ENCODE measurements around the gene PRDX3.

Gene PRDX3

GRCh38 chr10:119183664-119184412 lies 5.2 kb upstream of the PRDX3 start:
- no peak for TF ChIP-seq ZBTB7A (IDR thresholded peaks at IDR 0.05; ENCODE audit: low read depth)
- TF ChIP-seq TAF1 (IDR thresholded peaks at IDR 0.05; ENCODE audit: low read depth), result no peak
- no peak for TF ChIP-seq CREB1 (IDR thresholded peaks at IDR 0.05; ENCODE audit: low read depth)
- TF ChIP-seq CEBPB (IDR thresholded peaks at IDR 0.05), result no peak
- TF ChIP-seq TEAD4 (IDR thresholded peaks at IDR 0.05), result no peak
- no peak for TF ChIP-seq REST (IDR thresholded peaks at IDR 0.05; ENCODE audit: low read depth)
- TF ChIP-seq YY1 (IDR thresholded peaks at IDR 0.05; ENCODE audit: low read depth), result no peak
- TF ChIP-seq MAX (IDR thresholded peaks at IDR 0.05), result no peak
- no peak for TF ChIP-seq USF1 (IDR thresholded peaks at IDR 0.05)
- no peak for TF ChIP-seq NFIC (IDR thresholded peaks at IDR 0.05)
- no peak for TF ChIP-seq EP300 (IDR thresholded peaks at IDR 0.05; ENCODE audit: borderline replicate concordance)
- TF ChIP-seq FOXM1 (IDR thresholded peaks at IDR 0.05; ENCODE audit: borderline replicate concordance, low read depth), result no peak
- TF ChIP-seq TCF12 (IDR thresholded peaks at IDR 0.05; ENCODE audit: low read depth), result no peak
- no peak for TF ChIP-seq EGR1 (IDR thresholded peaks at IDR 0.05)
- no peak for TF ChIP-seq RAD21 (IDR thresholded peaks at IDR 0.05; ENCODE audit: low read depth)

GRCh38 chr10:119177708-119178371 lies 772 bp downstream of the PRDX3 start:
- TF ChIP-seq ZBTB7A (IDR thresholded peaks at IDR 0.05; ENCODE audit: low read depth), result 0 out of 2 replicates have a peak, but pooled peaks have one; percentile 10
- TF ChIP-seq REST (IDR thresholded peaks at IDR 0.05; ENCODE audit: low read depth), result no peak

GRCh38 chr10:119176166-119176565 lies 2.4 kb downstream of the PRDX3 start:
- TF ChIP-seq RAD21 (IDR thresholded peaks at IDR 0.05; ENCODE audit: low read depth), result no peak

GRCh38 chr10:119174109-119174508 lies 4.5 kb downstream of the PRDX3 start:
- TF ChIP-seq NFIC (IDR thresholded peaks at IDR 0.05) (no peak), FOXM1 (IDR thresholded peaks at IDR 0.05; ENCODE audit: borderline replicate concordance, low read depth) (no peak), MAX (IDR thresholded peaks at IDR 0.05) (no peak), YY1 (IDR thresholded peaks at IDR 0.05; ENCODE audit: low read depth) (no peak), REST (IDR thresholded peaks at IDR 0.05; ENCODE audit: low read depth) (no peak), TAF1 (IDR thresholded peaks at IDR 0.05; ENCODE audit: low read depth) (no peak), USF1 (IDR thresholded peaks at IDR 0.05) (no peak), TCF12 (IDR thresholded peaks at IDR 0.05; ENCODE audit: low read depth) (no peak), EGR1 (IDR thresholded peaks at IDR 0.05) (no peak), CEBPB (IDR thresholded peaks at IDR 0.05) (no peak), ZBTB7A (IDR thresholded peaks at IDR 0.05; ENCODE audit: low read depth) (no peak)

GRCh38 chr10:119167041-119167440 lies 11.6 kb downstream of the PRDX3 start:
- TF ChIP-seq NFIC (IDR thresholded peaks at IDR 0.05) (no peak), RAD21 (IDR thresholded peaks at IDR 0.05; ENCODE audit: low read depth) (no peak), TAF1 (IDR thresholded peaks at IDR 0.05; ENCODE audit: low read depth) (no peak), EP300 (IDR thresholded peaks at IDR 0.05; ENCODE audit: borderline replicate concordance) (no peak), MAX (IDR thresholded peaks at IDR 0.05) (no peak), TCF12 (IDR thresholded peaks at IDR 0.05; ENCODE audit: low read depth) (no peak), REST (IDR thresholded peaks at IDR 0.05; ENCODE audit: low read depth) (no peak), ZBTB7A (IDR thresholded peaks at IDR 0.05; ENCODE audit: low read depth) (no peak), USF1 (IDR thresholded peaks at IDR 0.05) (no peak), YY1 (IDR thresholded peaks at IDR 0.05; ENCODE audit: low read depth) (no peak), CREB1 (IDR thresholded peaks at IDR 0.05; ENCODE audit: low read depth) (no peak)

Measured in Ishikawa (cell line).